Fibroblast of mammary gland (primary cell): ENCODE measurements around the gene ARID4A.
A peak's percentile ranks its signal among the peaks of the same experiment; 100 is the strongest.

Source experiments
- DNase-seq: peaks from one replicate; pipeline ENCODE4 v3.0.0-alpha.2; 2010; ENCODE audit warnings: low read depth
- H3K4me3 ChIP-seq: 2 replicates; pipeline ENCODE4 v1.5.1; 2011; ENCODE audit warnings: low read depth, mild to moderate bottlenecking, low read length, moderate library complexity; ENCODE audit not compliant: control insufficient read depth
- CTCF ChIP-seq: conservative IDR thresholded peaks from 2 replicates; pipeline ENCODE4 v1.5.1; 2011; ENCODE audit warnings: low read depth, low read length, inconsistent platforms; ENCODE audit not compliant: control insufficient read depth, insufficient read depth

ARID4A gene

GRCh38 chr14:58395812-58396788 is 97.7 kb downstream of the ARID4A start, which contains the start of gene TOMM20L:
Gene TOMM20L, plus strand, starts transcription at chr14:58395930. Its CDS starts 28 bp downstream, at chr14:58395958.
- peak; percentile 47 for DNase-seq
- H3K4me3 ChIP-seq, result peak within 1 kb of the TSS; percentile 39
- peak; percentile 6 for TF ChIP-seq CTCF

- TF ChIP-seq CTCF, result no peak
- H3K4me3 ChIP-seq, result no peak overlapping the region
- no peak for DNase-seq
Observed at GRCh38 chr14:58397156-58397555, 98.8 kb downstream of the ARID4A start.

GRCh38 chr14:58398495-58398894 is 100.1 kb downstream of the ARID4A start:
- TF ChIP-seq CTCF, result no peak
- no peak overlapping the region for H3K4me3 ChIP-seq
- no peak for DNase-seq

- no peak for TF ChIP-seq CTCF
- DNase-seq, result no peak
- H3K4me3 ChIP-seq, result no peak overlapping the region
Observed at GRCh38 chr14:58398895-58399294, 100.5 kb downstream of the ARID4A start.

- TF ChIP-seq CTCF, result no peak
- H3K4me3 ChIP-seq, result no peak overlapping the region
- DNase-seq, result no peak
Observed at GRCh38 chr14:58401587-58401986, 103.2 kb downstream of the ARID4A start.

- H3K4me3 ChIP-seq, result no peak overlapping the region
- DNase-seq, result no peak
- no peak for TF ChIP-seq CTCF
Observed at GRCh38 chr14:58408681-58409215, 110.4 kb downstream of the ARID4A start.
